HG03095 (cell line): ENCODE results near the gene FAM131A.

Source experiments
- ATAC-seq: cut with Tn5 transposase; IDR thresholded peaks from one replicate; pipeline ENCODE4 v1.9.1; 2021; ENCODE audit warnings: moderate library complexity; ENCODE audit not compliant: unreplicated experiment

Gene FAM131A

GRCh38 chr3:184337399-184337714 lies at the start of gene FAM131A:
Gene FAM131A, plus strand, starts transcription at chr3:184337600. Its CDS starts 31 bp downstream, at chr3:184337631.
- no peak for ATAC-seq

- no peak for ATAC-seq
These were observed 47.9 kb upstream of the FAM131A start for GRCh38 chr3:184289426-184289938.

- ATAC-seq = no peak
These were observed 47.1 kb upstream of the FAM131A start for GRCh38 chr3:184290331-184290730.

GRCh38 chr3:184291044-184291737 lies 46.2 kb upstream of the FAM131A start:
- no peak for ATAC-seq

GRCh38 chr3:184291738-184292445 lies 45.5 kb upstream of the FAM131A start:
- no peak for ATAC-seq

GRCh38 chr3:184295771-184296170 lies 41.6 kb upstream of the FAM131A start:
- ATAC-seq = no peak

GRCh38 chr3:184296616-184297015 lies 40.8 kb upstream of the FAM131A start:
- ATAC-seq = no peak

- ATAC-seq = peak; percentile 91
These were observed 38.5 kb upstream of the FAM131A start, which contains the start of gene PSMD2 for GRCh38 chr3:184298759-184299487. Gene PSMD2, plus strand, starts transcription at chr3:184299241. Its CDS starts 26 bp downstream, at chr3:184299267.

GRCh38 chr3:184299488-184300377 lies 37.7 kb upstream of the FAM131A start:
- no peak for ATAC-seq

GRCh38 chr3:184300378-184300720 lies 37.1 kb upstream of the FAM131A start:
- no peak for ATAC-seq

- ATAC-seq = no peak
These were observed 31.8 kb upstream of the FAM131A start for GRCh38 chr3:184305577-184305976.

- no peak for ATAC-seq
These were observed 30.9 kb upstream of the FAM131A start for GRCh38 chr3:184306341-184306972.

GRCh38 chr3:184307915-184308314 lies 29.5 kb upstream of the FAM131A start:
- no peak for ATAC-seq

- no peak for ATAC-seq
These were observed 28.7 kb upstream of the FAM131A start for GRCh38 chr3:184308744-184309143.

- ATAC-seq = no peak
These were observed 25.8 kb upstream of the FAM131A start for GRCh38 chr3:184311633-184312032.

GRCh38 chr3:184314363-184314699 lies 23.1 kb upstream of the FAM131A start, which contains the start of gene EIF4G1:
Gene EIF4G1, plus strand, starts transcription at chr3:184314606. Its CDS starts 1,191 bp downstream, at chr3:184315797.
- ATAC-seq = peak; percentile 83

- peak; percentile 38 for ATAC-seq
These were observed 22.5 kb upstream of the FAM131A start for GRCh38 chr3:184314700-184315542.

GRCh38 chr3:184315543-184315867 lies 21.9 kb upstream of the FAM131A start:
- ATAC-seq = peak; percentile 11

GRCh38 chr3:184315871-184316661 lies 21.3 kb upstream of the FAM131A start:
- ATAC-seq = no peak
